D721Med (cell line): ENCODE data around the gene CCNI2.

Experiments used
- DNase-seq: peaks from one replicate; pipeline ENCODE4 v3.0.0; 2011; ENCODE audit warnings: low spot score; ENCODE audit not compliant: insufficient read length
- FAIRE-seq: peaks from 2 replicates; lab custom pipeline; 2011; peaks lifted over from hg19 to GRCh38; lab: Jason Lieb, UNC
- TF ChIP-seq, protein P1 (sequence below): IDR thresholded peaks from 2 replicates; pipeline ENCODE4 v1.5.1; 2012; ENCODE audit warnings: mild to moderate bottlenecking, control low read depth; ENCODE audit not compliant: insufficient read depth; ENCODE audit errors: missing control alignments

The CCNI2 gene

DNA sequence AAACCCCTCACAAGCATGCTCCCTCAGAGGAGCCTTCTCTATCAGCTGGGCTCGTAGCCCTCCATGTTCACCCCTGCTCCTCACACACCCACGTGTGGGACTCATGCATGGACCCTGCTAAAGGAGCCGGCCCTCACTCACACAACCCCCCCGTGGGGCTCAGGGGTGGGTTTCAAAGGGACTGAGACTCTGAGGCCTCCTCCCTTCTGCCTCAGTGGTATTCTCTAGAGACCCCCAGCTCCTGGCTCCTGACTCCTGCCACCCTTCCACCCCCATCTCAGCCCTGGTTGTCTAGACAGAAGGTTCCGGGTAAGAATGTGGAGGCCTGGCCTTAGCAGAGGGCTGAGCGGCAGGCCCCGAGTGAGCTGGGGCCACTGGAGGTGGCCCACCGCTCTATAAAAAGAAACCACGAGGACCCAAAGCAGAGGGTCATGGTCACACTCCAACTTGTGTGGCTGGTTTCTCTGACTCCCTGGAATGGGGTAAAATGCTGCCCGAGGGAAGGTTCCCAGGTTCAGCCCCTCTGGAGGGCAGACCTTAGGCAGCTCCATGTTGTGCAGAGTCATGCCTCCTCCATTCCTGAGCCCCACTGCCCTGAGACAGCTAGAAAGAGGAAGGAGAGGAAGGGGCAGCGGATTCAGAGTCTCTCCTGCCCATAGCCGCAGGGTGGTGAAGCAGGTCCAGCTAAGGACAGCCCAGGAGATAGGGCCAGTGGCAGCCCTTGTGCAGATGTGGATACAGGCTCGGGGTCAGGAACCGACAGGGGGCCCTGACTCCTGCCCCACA lies 19.0 kb downstream of the CCNI2 start:
- no peak for FAIRE-seq
- DNase-seq, result no peak
- TF ChIP-seq, protein P1, sequence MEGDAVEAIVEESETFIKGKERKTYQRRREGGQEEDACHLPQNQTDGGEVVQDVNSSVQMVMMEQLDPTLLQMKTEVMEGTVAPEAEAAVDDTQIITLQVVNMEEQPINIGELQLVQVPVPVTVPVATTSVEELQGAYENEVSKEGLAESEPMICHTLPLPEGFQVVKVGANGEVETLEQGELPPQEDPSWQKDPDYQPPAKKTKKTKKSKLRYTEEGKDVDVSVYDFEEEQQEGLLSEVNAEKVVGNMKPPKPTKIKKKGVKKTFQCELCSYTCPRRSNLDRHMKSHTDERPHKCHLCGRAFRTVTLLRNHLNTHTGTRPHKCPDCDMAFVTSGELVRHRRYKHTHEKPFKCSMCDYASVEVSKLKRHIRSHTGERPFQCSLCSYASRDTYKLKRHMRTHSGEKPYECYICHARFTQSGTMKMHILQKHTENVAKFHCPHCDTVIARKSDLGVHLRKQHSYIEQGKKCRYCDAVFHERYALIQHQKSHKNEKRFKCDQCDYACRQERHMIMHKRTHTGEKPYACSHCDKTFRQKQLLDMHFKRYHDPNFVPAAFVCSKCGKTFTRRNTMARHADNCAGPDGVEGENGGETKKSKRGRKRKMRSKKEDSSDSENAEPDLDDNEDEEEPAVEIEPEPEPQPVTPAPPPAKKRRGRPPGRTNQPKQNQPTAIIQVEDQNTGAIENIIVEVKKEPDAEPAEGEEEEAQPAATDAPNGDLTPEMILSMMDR, result no peak

DNA sequence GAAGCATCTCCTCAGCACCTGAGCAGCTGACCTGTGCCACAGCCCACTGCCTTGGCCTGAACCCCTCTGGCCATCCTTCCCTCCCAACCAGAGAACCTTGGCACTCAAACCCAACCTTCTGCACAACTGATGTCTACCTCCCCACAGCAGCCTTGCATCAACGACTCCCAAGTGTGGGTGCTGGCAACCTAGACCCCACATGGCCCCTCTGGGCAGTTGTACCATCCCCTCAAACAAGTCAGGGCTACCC lies 19.5 kb downstream of the CCNI2 start:
- DNase-seq (no peak), FAIRE-seq (no peak)
- TF ChIP-seq, protein P1, result no peak

DNA sequence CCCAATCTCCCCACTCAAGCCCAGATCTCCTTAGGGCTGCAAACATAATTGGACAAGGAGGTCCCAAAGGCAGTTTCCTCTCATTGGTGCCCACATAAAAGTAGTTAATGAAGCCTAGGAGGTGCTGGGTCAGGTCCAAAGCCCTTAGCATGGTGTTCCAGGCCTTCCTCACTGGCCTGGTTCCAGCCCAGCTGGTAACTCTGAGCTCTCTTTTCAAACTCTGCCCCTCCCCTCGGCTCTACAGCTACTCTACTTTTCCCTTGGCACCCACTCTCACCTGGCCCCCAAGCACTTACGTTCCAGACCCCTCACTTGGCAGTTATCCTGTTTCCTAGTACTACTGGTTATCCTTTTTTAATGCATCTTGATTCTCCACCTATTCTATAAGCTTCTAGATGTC lies 19.9 kb downstream of the CCNI2 start:
- FAIRE-seq, result no peak
- DNase-seq, result no peak
- TF ChIP-seq, protein P1, result no peak

DNA sequence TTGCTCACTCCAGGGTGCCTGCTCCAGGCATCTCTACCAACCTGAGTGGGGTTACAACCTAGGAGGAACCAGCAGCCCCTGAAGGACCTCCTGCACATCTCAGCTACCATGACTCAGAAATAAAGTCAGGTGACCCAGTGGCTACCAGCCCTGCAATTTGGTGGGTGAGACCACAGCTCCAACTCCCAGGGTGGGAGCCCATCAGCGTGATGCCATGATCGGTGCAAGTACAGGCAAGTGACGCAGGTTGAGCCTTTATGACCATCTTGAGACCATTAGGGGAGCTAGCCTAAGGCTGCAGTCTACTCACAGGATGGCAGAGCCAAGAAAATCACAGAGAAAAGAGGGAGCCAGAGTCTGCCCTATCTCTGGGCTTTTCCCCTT lies 21.3 kb downstream of the CCNI2 start:
- FAIRE-seq (no peak), DNase-seq (no peak)
- TF ChIP-seq, protein P1, result no peak

DNA sequence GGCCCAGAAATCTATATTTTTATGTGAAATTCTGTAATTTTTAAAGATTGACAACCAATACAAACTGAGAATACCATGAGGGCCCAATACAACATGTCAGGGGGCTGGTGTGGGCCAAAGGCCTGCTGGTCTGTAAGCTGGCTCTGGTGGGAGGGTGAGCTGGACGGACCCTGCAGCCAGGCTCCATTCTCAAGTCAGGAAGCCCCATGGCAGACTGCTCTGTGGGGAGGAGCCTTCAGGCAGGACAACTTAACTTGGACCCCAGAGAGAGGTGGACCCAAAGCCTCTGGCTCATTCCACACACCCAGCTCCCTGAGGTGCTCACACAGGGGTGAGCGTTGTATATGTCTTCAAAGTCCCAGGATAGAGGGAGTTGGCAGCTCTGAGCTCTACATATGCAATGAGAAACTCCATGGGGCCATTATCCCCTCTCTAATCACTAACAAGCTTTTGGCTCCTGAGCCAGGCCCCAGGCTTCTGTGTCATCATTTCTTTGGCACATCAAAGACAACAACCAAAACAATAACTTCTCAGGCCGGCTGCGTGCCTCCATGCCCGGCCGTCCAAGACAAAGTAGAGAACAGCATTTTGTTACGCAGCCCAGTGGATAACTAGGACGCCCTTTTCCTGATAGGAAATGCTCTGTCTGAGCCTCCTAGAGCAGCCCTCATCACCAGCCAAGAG lies 23.4 kb downstream of the CCNI2 start:
- DNase-seq, result no peak
- TF ChIP-seq, protein P1, result no peak
- no peak for FAIRE-seq

DNA sequence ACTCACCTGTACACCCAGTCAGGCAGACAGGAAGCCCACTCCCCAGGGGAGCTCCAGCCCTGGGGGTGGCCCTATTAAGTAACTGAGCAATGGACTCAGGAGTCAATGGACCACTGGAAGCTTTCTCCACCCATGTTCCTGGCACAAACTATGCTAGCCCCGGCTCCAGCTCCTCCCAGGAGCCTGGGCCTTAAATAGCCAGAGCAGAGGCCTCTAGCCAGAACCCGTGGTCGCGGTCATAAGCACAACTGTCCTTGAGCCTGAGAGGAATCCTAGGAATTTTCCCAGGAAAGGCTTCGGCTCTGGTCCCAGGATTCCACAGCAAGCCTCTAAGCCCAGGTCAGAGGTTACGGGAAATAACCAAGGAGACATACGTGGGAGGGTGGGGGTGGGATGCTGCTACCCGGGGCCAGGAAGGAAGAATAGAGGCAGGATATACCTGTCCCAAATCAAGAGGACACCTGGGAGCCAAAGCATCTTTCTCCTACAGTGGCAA lies 24.3 kb downstream of the CCNI2 start:
- FAIRE-seq (no peak), DNase-seq (no peak)
- TF ChIP-seq, protein P1, result no peak
